OCI-LY1 (cell line): ENCODE results near the gene SNAPC4.

Experiments used
- H2AFZ ChIP-seq: fragments of 200-600 bp; sonication (generic), shearing (Covaris generic); 2 replicates; pipeline ENCODE4 v1.6.0; 2014; ENCODE audit warnings: antibody characterized with exemption, mild to moderate bottlenecking, low read length
- H3F3A ChIP-seq: fragments of 200-600 bp; sonication (generic), shearing (Covaris generic); 2 replicates; pipeline ENCODE4 v1.6.0; 2014; ENCODE audit warnings: mild to moderate bottlenecking, antibody characterized with exemption, low read length, moderate library complexity; ENCODE audit not compliant: insufficient read depth
- H3K27ac ChIP-seq: fragments of 200-600 bp; sonication (generic); 2 replicates; pipeline ENCODE4 v1.5.1; 2014; ENCODE audit warnings: low read length, mixed run types, mild to moderate bottlenecking, low read depth; ENCODE audit not compliant: poor library complexity, severe bottlenecking
- H3K27me3 ChIP-seq: fragments of 200-600 bp; sonication (generic); 2 replicates; pipeline ENCODE4 v1.6.0; 2014; ENCODE audit warnings: antibody characterized with exemption, mild to moderate bottlenecking, low read length, moderate library complexity; ENCODE audit not compliant: insufficient read depth
- H3K36me3 ChIP-seq: fragments of 200-600 bp; sonication (generic); 2 replicates; pipeline ENCODE4 v1.6.1; 2014; ENCODE audit warnings: mild to moderate bottlenecking, antibody characterized with exemption, low read length, moderate library complexity, mixed read lengths; ENCODE audit not compliant: insufficient read depth
- H3K4me1 ChIP-seq: fragments of 200-600 bp; sonication (generic); 2 replicates; pipeline ENCODE4 v1.5.1; 2014; ENCODE audit warnings: mild to moderate bottlenecking, low read length, moderate library complexity; ENCODE audit not compliant: insufficient read depth, severe bottlenecking
- H3K4me2 ChIP-seq: fragments of 200-600 bp; sonication (generic), shearing (Covaris generic); 2 replicates; pipeline ENCODE4 v1.6.1; 2014; ENCODE audit warnings: low read length
- H3K4me3 ChIP-seq: fragments of 200-600 bp; sonication (generic); 2 replicates; pipeline ENCODE4 v1.5.1; 2014; ENCODE audit warnings: low read length, low read depth, mild to moderate bottlenecking, mixed read lengths; ENCODE audit not compliant: poor library complexity, severe bottlenecking
- H3K79me2 ChIP-seq: fragments of 200-600 bp; shearing (Covaris generic); 2 replicates; pipeline ENCODE4 v1.6.1; 2016; ENCODE audit warnings: mixed run types, low read length, mixed read lengths; ENCODE audit not compliant: insufficient read depth
- H3K9ac ChIP-seq: fragments of 200-600 bp; sonication (generic), shearing (Covaris generic); 2 replicates; pipeline ENCODE4 v1.6.1; 2014; ENCODE audit warnings: mild to moderate bottlenecking, low read length, mixed read lengths
- H3K9me2 ChIP-seq: fragments of 200-600 bp; sonication (generic), shearing (Covaris generic); 2 replicates; pipeline ENCODE4 v1.6.1; 2014; ENCODE audit warnings: low read depth, mild to moderate bottlenecking, low read length, mixed read lengths
- H3K9me3 ChIP-seq: fragments of 200-600 bp; shearing (Covaris generic); 2 replicates; pipeline ENCODE4 v1.6.1; 2014; ENCODE audit warnings: low read length, mixed read lengths
- H4K20me1 ChIP-seq: fragments of 200-600 bp; sonication (generic), shearing (Covaris generic); 2 replicates; pipeline ENCODE4 v1.6.0; 2016; ENCODE audit warnings: mild to moderate bottlenecking, low read length; ENCODE audit not compliant: insufficient read depth
- CTCF ChIP-seq: fragments of 200-600 bp; sonication (generic), shearing (Covaris generic); IDR thresholded peaks from 2 replicates; pipeline ENCODE4 v1.5.1; 2017; ENCODE audit warnings: mild to moderate bottlenecking, antibody characterized with exemption, low read length, moderate library complexity, mixed read lengths
- EZH2 ChIP-seq: fragments of 200-600 bp; sonication (generic), shearing (Covaris generic); IDR thresholded peaks from 2 replicates; pipeline ENCODE4 v1.8.0; 2017; ENCODE audit warnings: borderline replicate concordance, mixed run types, mild to moderate bottlenecking, antibody characterized with exemption, low read length, moderate library complexity, mixed read lengths

SNAPC4 gene

GRCh38 chr9:136376457-136376856 lies 23.5 kb downstream of the SNAPC4 start:
- H3K4me1 ChIP-seq = no peaks in the 10 kb centered on the region
- H3K27me3 ChIP-seq = no peaks in the 10 kb centered on the region
- no peak overlapping the region for H3K4me3 ChIP-seq
- H2AFZ ChIP-seq = no peak overlapping the region
- H3K27ac ChIP-seq = no peak overlapping the region
- no peak overlapping the region for H3K4me2 ChIP-seq
- H3K79me2 ChIP-seq = no peaks in the 10 kb centered on the region
- no peak for TF ChIP-seq EZH2
- TF ChIP-seq CTCF = no peak
- H3K36me3 ChIP-seq = peaks cover 50% of the 10 kb centered on the region
- no peaks in the 10 kb centered on the region for H3F3A ChIP-seq
- no peaks in the 10 kb centered on the region for H4K20me1 ChIP-seq
- H3K9ac ChIP-seq = no peak overlapping the region
- H3K9me3 ChIP-seq = no peaks in the 10 kb centered on the region
- H3K9me2 ChIP-seq = no peaks in the 10 kb centered on the region

GRCh38 chr9:136375096-136375495 lies 24.9 kb downstream of the SNAPC4 start:
- Histone ChIP-seq H3K4me1 (no peaks in the 10 kb centered on the region), H3K27ac (no peak overlapping the region), H3K36me3 (peaks cover 44% of the 10 kb centered on the region), H3K4me2 (no peak overlapping the region), H2AFZ (no peak overlapping the region), H3K9me2 (no peaks in the 10 kb centered on the region), H3K27me3 (peaks cover 9% of the 10 kb centered on the region; the same call in 1 of the 2 replicates), H3F3A (no peaks in the 10 kb centered on the region), H4K20me1 (no peaks in the 10 kb centered on the region), H3K9ac (no peak overlapping the region), H3K9me3 (no peaks in the 10 kb centered on the region), H3K4me3 (no peak overlapping the region), H3K79me2 (no peaks in the 10 kb centered on the region)
- TF ChIP-seq CTCF = no peak
- no peak for TF ChIP-seq EZH2

GRCh38 chr9:136374183-136374575 lies 25.8 kb downstream of the SNAPC4 start:
- Histone ChIP-seq H3K27me3 (peaks cover 10% of the 10 kb centered on the region; the same call in 1 of the 2 replicates), H3K9me2 (no peaks in the 10 kb centered on the region), H3K4me3 (no peak overlapping the region), H3K4me1 (no peaks in the 10 kb centered on the region), H3K79me2 (no peaks in the 10 kb centered on the region), H3K9me3 (no peaks in the 10 kb centered on the region), H3K4me2 (no peak overlapping the region), H4K20me1 (no peaks in the 10 kb centered on the region), H3F3A (no peaks in the 10 kb centered on the region), H3K9ac (no peak overlapping the region), H2AFZ (no peak overlapping the region), H3K36me3 (peaks cover 36% of the 10 kb centered on the region), H3K27ac (no peak overlapping the region)
- TF ChIP-seq EZH2 = no peak
- no peak for TF ChIP-seq CTCF
